HepG2 (cell line): ENCODE data around the gene STAT1. TPM values are rescaled to one million over a fixed set of nuclear protein-coding genes. Genes with fewer than 3 reads are reported as not detected.

ENCODE experiments used
- AKAP8 ChIP-seq: sonication (generic); formaldehyde crosslinking; IDR thresholded peaks from 2 replicates; pipeline ENCODE4 v1.5.1; 2020; ENCODE audit warnings: mild to moderate bottlenecking, missing genetic modification reagents
- ASH2L ChIP-seq: fragments of 300-600, 200-600 bp; sonication (generic); IDR thresholded peaks from 2 replicates; pipeline ENCODE4 v1.7.0; 2017; ENCODE audit warnings: low read depth, mild to moderate bottlenecking, moderate library complexity, mixed read lengths, low read length; ENCODE audit not compliant: insufficient read length
- BORCS8-MEF2B ChIP-seq: sonication (generic); formaldehyde crosslinking; IDR thresholded peaks from 2 replicates; pipeline ENCODE4 v1.8.0; 2022; ENCODE audit warnings: mild to moderate bottlenecking, missing genetic modification reagents
- ETV5 ChIP-seq: IDR thresholded peaks from 2 replicates; pipeline ENCODE4 v1.6.1; 2018; ENCODE audit warnings: missing biosample characterization, missing genetic modification reagents, inconsistent platforms, borderline replicate concordance
- FOXA1 ChIP-seq, 2 experiments: fragments of 450-650 bp in 1 of 2; sonication (generic) in 1 of 2; formaldehyde crosslinking in 1 of 2; IDR thresholded peaks; 2 replicates each; pipeline versions ENCODE4 v1.4.0 to v1.6.1; 2016 to 2020; ENCODE audit warnings: missing genetic modification reagents in 1 of 2
- FOXA3 ChIP-seq: IDR thresholded peaks from 2 replicates; pipeline ENCODE4 v1.6.1; 2016; ENCODE audit warnings: missing genetic modification reagents, missing compliant biosample characterization
- KDM5A ChIP-seq: fragments of 200-600 bp; sonication (generic); IDR thresholded peaks from 2 replicates; pipeline ENCODE4 v1.7.0; 2018; ENCODE audit warnings: antibody characterized with exemption, mild to moderate bottlenecking, low read length, borderline replicate concordance
- NR2F2 ChIP-seq: IDR thresholded peaks from 2 replicates; pipeline ENCODE4 v1.6.1; 2012; ENCODE audit warnings: low read depth, inconsistent platforms, borderline replicate concordance
- PAWR ChIP-seq: sonication (generic); formaldehyde crosslinking; IDR thresholded peaks from 2 replicates; pipeline ENCODE4 v1.4.0; 2020; ENCODE audit warnings: missing genetic modification reagents, mild to moderate bottlenecking, borderline replicate concordance
- RORA ChIP-seq: sonication (generic); formaldehyde crosslinking; IDR thresholded peaks from 2 replicates; pipeline ENCODE4 v1.5.0; 2020; ENCODE audit warnings: mild to moderate bottlenecking, missing genetic modification reagents, moderate library complexity
- ZNF251 ChIP-seq: sonication (generic); formaldehyde crosslinking; IDR thresholded peaks from 2 replicates; pipeline ENCODE4 v1.9.0; 2021; ENCODE audit warnings: mild to moderate bottlenecking, missing genetic modification reagents
- polyA plus RNA-seq, 8 experiments: library from polyadenylated mRNA; depleted of rRNA in 3 of 8; stranded (reverse) in 7 of 8; unstranded in 1 of 8; fragments of >200 nt; fragmentation: Illumina TruSeq in 4 of 8; extraction: Trizol in 4 of 8; gene quantifications; 2 replicates each; pipeline versions ENCODE4 v1.2.1 to v1.2.3, GENCODE V29; 2011 to 2016; ENCODE audit warnings: low read depth in 4 of 8, missing spikeins in 1 of 8, mixed read lengths in 1 of 8; ENCODE audit not compliant: insufficient read depth in 1 of 8
- total RNA-seq, 5 experiments: library from RNA; depleted of rRNA; stranded (reverse); fragments of >200 nt; fragmentation: Illumina TruSeq; extraction: Trizol; gene quantifications; 2 replicates each; pipeline ENCODE4 v1.2.3, GENCODE V29; 2016; ENCODE audit warnings: low read depth in 1 of 5
- TF ChIP-seq, protein P1 (sequence below): fragments of 450-650 bp; IDR thresholded peaks from 2 replicates; pipeline ENCODE4 v1.6.1; 2016
- TF ChIP-seq, protein P2 (sequence below): sonication (generic); formaldehyde crosslinking; IDR thresholded peaks from 2 replicates; pipeline ENCODE4 v1.5.0; 2020; ENCODE audit warnings: missing genetic modification reagents
- TF ChIP-seq, protein P3 (sequence below): sonication (generic); formaldehyde crosslinking; IDR thresholded peaks from 2 replicates; pipeline ENCODE4 v1.4.0; 2020; ENCODE audit warnings: missing genetic modification reagents
- TF ChIP-seq, protein P4 (sequence below): IDR thresholded peaks from 2 replicates; pipeline ENCODE4 v1.6.1; 2016; ENCODE audit warnings: low read depth, missing genetic modification reagents, missing compliant biosample characterization

STAT1 gene
- total and polyA plus RNA-seq, 2 of the 13 experiments (the other 11 are each of a cell fraction or from before 2014, with no cell fraction given): 21.8 to 59.6 TPM

DNA sequence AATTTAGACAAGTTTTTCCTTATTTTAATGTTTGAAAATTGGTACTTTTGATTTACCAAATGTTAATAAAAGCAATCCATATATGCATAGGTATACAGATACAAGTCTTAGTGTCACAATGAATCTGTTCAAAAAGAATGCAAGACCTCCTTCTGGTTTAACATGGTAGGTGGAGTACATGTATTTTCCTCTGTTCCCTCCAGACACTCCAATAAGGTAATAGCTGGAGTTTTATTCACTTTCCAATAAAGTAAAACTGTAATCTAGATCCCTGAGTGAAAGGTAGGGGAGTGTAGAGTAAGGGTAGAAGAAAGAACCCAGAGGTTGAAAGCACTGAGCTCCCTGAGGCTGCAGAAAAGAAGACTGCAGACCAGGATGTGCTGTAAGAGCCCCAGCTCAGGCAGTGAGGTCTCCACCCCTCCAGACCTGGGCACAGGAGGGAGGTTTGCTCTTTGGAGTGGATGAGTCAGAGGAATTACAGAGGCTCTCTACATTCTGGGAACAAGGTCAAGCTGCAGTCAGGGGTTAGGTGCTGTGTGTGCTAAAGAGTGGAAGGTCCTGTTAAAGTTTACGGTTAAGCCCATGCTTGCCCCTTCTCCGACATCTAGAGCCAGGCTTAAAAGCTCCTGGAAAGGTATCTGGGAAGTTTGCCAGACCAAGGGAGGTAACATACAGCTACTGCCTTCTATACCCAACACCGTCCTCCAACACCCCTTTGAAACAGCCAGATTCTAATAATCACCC, 27.6 kb upstream of the STAT1 start (continued):
- TF ChIP-seq PAWR (no peak), ZNF251 (no peak), AKAP8 (CRISPR knock-in tag) (no peak), NR2F2 (no peak), ASH2L (peak; percentile 37), FOXA3 (CRISPR knock-in tag) (peak; percentile 40; the same call in 1 of the 2 replicates), BORCS8-MEF2B (CRISPR knock-in tag) (no peak), ETV5 (CRISPR knock-in tag) (peak; percentile 29; the same call in 1 of the 2 replicates), FOXA1 (IDR thresholded peaks at IDR 0.05) (no peak), FOXA1 (CRISPR knock-in tag; IDR thresholded peaks at IDR 0.05) (no peak), KDM5A (no peak), RORA (CRISPR knock-in tag) (no peak)
- TF ChIP-seq, protein P1, sequence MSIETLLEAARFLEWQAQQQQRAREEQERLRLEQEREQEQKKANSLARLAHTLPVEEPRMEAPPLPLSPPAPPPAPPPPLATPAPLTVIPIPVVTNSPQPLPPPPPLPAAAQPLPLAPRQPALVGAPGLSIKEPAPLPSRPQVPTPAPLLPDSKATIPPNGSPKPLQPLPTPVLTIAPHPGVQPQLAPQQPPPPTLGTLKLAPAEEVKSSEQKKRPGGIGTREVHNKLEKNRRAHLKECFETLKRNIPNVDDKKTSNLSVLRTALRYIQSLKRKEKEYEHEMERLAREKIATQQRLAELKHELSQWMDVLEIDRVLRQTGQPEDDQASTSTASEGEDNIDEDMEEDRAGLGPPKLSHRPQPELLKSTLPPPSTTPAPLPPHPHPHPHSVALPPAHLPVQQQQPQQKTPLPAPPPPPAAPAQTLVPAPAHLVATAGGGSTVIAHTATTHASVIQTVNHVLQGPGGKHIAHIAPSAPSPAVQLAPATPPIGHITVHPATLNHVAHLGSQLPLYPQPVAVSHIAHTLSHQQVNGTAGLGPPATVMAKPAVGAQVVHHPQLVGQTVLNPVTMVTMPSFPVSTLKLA: no peak
- TF ChIP-seq, protein P2, sequence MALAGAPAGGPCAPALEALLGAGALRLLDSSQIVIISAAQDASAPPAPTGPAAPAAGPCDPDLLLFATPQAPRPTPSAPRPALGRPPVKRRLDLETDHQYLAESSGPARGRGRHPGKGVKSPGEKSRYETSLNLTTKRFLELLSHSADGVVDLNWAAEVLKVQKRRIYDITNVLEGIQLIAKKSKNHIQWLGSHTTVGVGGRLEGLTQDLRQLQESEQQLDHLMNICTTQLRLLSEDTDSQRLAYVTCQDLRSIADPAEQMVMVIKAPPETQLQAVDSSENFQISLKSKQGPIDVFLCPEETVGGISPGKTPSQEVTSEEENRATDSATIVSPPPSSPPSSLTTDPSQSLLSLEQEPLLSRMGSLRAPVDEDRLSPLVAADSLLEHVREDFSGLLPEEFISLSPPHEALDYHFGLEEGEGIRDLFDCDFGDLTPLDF: no peak
- TF ChIP-seq, protein P3, sequence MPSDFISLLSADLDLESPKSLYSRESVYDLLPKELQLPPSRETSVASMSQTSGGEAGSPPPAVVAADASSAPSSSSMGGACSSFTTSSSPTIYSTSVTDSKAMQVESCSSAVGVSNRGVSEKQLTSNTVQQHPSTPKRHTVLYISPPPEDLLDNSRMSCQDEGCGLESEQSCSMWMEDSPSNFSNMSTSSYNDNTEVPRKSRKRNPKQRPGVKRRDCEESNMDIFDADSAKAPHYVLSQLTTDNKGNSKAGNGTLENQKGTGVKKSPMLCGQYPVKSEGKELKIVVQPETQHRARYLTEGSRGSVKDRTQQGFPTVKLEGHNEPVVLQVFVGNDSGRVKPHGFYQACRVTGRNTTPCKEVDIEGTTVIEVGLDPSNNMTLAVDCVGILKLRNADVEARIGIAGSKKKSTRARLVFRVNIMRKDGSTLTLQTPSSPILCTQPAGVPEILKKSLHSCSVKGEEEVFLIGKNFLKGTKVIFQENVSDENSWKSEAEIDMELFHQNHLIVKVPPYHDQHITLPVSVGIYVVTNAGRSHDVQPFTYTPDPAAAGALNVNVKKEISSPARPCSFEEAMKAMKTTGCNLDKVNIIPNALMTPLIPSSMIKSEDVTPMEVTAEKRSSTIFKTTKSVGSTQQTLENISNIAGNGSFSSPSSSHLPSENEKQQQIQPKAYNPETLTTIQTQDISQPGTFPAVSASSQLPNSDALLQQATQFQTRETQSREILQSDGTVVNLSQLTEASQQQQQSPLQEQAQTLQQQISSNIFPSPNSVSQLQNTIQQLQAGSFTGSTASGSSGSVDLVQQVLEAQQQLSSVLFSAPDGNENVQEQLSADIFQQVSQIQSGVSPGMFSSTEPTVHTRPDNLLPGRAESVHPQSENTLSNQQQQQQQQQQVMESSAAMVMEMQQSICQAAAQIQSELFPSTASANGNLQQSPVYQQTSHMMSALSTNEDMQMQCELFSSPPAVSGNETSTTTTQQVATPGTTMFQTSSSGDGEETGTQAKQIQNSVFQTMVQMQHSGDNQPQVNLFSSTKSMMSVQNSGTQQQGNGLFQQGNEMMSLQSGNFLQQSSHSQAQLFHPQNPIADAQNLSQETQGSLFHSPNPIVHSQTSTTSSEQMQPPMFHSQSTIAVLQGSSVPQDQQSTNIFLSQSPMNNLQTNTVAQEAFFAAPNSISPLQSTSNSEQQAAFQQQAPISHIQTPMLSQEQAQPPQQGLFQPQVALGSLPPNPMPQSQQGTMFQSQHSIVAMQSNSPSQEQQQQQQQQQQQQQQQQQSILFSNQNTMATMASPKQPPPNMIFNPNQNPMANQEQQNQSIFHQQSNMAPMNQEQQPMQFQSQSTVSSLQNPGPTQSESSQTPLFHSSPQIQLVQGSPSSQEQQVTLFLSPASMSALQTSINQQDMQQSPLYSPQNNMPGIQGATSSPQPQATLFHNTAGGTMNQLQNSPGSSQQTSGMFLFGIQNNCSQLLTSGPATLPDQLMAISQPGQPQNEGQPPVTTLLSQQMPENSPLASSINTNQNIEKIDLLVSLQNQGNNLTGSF (CRISPR knock-in tag): no peak
- TF ChIP-seq, protein P4, sequence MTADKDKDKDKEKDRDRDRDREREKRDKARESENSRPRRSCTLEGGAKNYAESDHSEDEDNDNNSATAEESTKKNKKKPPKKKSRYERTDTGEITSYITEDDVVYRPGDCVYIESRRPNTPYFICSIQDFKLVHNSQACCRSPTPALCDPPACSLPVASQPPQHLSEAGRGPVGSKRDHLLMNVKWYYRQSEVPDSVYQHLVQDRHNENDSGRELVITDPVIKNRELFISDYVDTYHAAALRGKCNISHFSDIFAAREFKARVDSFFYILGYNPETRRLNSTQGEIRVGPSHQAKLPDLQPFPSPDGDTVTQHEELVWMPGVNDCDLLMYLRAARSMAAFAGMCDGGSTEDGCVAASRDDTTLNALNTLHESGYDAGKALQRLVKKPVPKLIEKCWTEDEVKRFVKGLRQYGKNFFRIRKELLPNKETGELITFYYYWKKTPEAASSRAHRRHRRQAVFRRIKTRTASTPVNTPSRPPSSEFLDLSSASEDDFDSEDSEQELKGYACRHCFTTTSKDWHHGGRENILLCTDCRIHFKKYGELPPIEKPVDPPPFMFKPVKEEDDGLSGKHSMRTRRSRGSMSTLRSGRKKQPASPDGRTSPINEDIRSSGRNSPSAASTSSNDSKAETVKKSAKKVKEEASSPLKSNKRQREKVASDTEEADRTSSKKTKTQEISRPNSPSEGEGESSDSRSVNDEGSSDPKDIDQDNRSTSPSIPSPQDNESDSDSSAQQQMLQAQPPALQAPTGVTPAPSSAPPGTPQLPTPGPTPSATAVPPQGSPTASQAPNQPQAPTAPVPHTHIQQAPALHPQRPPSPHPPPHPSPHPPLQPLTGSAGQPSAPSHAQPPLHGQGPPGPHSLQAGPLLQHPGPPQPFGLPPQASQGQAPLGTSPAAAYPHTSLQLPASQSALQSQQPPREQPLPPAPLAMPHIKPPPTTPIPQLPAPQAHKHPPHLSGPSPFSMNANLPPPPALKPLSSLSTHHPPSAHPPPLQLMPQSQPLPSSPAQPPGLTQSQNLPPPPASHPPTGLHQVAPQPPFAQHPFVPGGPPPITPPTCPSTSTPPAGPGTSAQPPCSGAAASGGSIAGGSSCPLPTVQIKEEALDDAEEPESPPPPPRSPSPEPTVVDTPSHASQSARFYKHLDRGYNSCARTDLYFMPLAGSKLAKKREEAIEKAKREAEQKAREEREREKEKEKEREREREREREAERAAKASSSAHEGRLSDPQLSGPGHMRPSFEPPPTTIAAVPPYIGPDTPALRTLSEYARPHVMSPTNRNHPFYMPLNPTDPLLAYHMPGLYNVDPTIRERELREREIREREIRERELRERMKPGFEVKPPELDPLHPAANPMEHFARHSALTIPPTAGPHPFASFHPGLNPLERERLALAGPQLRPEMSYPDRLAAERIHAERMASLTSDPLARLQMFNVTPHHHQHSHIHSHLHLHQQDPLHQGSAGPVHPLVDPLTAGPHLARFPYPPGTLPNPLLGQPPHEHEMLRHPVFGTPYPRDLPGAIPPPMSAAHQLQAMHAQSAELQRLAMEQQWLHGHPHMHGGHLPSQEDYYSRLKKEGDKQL: no peak
